GM21381 (cell line): ENCODE measurements around the gene KIAA1586.
A peak's percentile ranks its signal among the peaks of the same experiment; 100 is the strongest.
"Not testable (repeated sequence)": the region's sequence is repeated elsewhere in the genome, so short reads cannot be mapped to it uniquely, and the experiment has no call there.

Source experiments
- ATAC-seq: cut with Tn5 transposase; IDR thresholded peaks from one replicate; pipeline ENCODE4 v1.9.1; 2021; ENCODE audit warnings: mild to moderate bottlenecking, moderate library complexity; ENCODE audit not compliant: unreplicated experiment

The KIAA1586 gene

DNA sequence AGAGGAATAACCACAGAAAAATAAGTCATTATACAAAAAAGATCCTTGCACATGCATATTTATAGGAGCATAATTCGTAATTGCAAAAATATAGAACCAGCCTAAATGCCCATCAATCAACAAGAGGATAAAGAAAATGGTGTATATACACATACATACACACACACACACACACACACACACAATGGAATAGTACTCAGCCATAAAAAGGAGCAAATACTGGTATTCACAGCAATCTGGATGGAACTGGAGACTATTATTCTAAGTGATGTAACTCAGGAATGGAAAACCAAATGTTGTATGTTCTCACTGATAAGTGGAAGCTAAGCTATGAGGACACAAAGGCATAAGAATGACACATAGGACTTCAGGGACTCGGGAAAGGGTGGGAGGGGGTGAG is 1.9 kb upstream of the KIAA1586 start:
- ATAC-seq, result no peak

DNA sequence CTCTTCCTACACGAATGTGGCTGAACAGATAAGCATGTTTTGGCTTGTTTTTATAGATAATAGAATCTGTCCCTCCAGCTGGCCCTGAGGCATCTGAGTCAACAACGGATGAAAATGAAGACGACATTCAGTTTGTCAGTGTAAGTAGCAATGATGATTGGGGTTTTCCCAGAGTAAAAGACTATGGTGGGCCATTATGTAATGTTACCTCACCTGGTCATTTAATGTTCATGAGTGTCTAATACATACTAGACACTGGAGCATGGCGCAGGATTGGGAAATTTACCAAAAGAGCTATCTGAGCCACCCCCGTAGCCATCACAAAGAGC is 728 bp downstream of the KIAA1586 start:
- ATAC-seq, result peak; percentile 17

- ATAC-seq, result not testable (repeated sequence)
These were observed 1.4 kb downstream of the KIAA1586 start for GRCh38 chr6:57047859-57048258.

DNA sequence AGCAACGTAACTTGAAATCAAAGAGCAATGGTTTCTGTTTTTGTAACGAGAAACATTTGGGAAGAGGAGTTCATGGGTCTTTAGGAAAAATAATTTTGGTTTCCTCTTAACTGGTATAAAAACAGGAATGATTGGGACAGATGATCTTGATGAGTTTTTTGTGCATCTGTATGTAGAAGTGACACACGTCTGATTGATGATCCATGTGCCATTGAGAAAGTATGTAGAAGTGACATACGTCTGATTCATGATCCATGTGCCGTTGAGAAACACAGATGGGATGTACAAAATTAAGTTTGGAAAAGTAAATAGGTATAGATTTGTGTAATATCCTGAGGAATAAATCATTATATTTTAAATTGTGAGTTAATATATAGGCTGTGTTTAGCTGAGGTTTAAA is 2.1 kb downstream of the KIAA1586 start:
- no peak for ATAC-seq

GRCh38 chr6:57063847-57064246 is 17.4 kb downstream of the KIAA1586 start:
- ATAC-seq, result no peak

DNA sequence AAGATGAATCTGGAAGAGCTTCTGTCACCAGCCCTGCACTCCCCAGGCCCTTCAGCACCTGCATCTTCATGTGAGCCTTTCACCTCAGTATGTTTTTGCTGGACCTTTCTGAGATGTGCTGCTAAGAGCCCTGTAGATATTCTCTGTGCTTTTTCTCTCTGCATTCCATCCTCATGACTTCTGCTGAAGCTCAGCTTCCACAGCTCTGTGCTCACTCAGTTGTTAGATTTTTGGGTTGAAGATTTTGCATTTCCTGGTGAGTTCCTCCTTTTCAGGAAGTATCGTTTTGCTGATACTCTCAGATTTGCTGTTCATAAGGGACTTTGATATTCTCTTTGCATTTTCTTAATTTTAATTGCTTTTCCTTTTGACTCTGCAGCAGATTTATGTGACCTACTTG is 18.3 kb downstream of the KIAA1586 start:
- ATAC-seq, result no peak

GRCh38 chr6:57068061-57068460 is 21.6 kb downstream of the KIAA1586 start:
- no peak for ATAC-seq

GRCh38 chr6:57069228-57069627 is 22.7 kb downstream of the KIAA1586 start:
- ATAC-seq, result no peak

DNA sequence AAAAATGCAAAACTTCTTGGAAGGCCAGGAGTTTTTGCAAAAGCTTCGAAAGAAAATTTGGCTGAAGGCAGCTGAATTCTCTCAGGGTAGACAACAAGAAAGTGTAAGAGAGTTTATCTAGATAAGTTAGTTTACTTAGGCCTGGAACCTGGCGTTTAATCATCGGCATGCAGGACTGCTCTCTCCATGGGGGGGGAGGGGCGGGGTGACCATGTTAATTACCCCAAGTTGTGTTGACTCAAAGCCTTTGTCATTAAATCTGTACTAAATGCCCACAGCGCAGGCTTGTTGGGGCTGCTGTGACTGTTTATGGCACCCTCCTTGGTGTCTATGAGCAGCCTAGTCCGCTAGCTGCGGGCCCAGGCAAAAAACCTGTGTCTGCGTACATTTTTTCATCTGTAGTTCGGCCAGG is 23.4 kb downstream of the KIAA1586 start:
- no peak for ATAC-seq

DNA sequence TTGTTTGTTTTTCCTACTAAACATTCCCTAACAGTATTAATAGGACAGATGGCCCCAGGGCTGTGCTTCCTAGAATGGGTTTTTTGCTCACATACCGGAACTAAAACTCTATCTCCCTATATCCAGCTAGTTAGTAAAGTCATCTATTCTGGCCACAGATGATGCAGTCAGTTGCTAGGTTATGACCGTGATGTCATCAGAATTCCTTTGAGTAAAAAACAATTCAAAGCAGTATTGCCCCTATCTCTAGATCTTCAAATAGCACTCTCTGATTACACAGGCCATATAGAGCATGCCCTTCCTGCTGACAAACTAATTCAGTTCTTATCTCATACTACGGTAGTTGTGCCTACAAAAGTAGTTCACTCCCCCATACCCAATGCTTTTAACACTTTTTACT is 25.6 kb downstream of the KIAA1586 start:
- ATAC-seq, result no peak

GRCh38 chr6:57074383-57074782 is 27.9 kb downstream of the KIAA1586 start:
- no peak for ATAC-seq

DNA sequence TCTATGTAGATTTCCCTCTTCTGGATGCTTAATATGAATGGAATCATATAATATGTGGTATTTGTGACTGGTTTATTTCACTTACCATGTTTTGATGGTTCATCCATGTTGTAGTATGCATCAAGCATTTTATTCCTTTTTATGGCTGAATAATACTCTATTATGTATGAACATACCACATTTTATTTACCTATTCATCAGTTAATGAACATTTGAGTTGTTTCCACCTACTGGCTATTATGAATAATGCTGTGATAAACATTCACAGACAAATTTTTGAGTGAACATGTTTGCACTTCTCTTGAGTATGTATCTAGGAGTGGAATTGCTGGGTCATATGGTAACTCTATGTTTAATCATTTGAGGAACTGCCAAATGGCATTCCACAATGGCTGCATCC is 28.6 kb downstream of the KIAA1586 start:
- no peak for ATAC-seq

DNA sequence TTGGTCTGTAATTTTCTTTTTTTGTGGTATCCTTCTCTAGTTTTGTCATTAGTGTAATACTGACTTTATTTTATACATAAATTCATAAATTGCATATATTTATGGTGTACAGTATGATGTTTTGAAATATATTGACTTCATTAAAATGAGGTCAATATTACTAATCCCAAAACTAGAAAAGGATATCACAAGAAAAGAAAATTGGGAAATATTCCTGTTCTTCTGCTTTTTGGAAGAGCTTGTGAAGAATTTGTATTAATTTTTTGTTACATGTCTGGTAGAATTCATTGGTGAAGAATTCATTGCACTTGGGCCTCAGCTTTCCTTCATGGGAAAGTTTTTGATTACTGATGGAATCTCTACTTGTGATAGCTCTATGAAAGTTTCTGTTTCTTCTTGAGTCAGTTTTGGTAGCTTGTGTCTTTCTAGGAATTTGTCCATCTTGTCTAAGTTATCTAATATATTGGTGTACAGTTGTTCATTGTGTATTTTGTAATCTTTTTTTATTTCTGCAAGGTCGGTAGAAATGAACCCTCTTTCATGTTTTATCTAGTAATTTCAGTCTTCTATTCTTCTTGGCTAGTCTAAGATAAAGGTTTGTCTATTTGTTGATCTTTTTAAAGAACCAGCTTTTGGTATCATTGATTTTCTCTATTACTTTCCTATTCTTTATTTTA is 32.2 kb downstream of the KIAA1586 start:
- ATAC-seq, result no peak

- no peak for ATAC-seq
These were observed 39.0 kb downstream of the KIAA1586 start for GRCh38 chr6:57085471-57085870.

- no peak for ATAC-seq
These were observed 40.4 kb downstream of the KIAA1586 start for GRCh38 chr6:57086843-57087242.

DNA sequence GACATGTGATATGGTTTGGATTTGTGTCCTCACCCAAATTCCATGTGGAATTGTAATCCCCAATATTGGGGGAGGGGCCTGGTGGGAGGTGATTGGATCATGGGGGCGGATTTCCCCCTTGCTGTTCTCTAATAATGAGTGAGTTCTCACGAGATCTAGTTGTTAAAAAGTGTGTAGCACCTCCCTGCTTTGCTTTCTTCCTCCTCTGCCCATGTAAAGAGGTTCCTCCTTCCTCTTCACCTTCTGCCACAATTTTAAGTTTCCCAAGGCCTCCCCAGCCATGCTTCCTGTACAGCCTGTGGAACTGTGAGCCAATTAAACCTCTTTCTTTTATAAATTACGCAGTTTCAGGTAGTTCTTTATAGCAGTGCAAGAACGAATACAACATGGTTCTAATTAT is 41.4 kb downstream of the KIAA1586 start:
- ATAC-seq, result no peak

DNA sequence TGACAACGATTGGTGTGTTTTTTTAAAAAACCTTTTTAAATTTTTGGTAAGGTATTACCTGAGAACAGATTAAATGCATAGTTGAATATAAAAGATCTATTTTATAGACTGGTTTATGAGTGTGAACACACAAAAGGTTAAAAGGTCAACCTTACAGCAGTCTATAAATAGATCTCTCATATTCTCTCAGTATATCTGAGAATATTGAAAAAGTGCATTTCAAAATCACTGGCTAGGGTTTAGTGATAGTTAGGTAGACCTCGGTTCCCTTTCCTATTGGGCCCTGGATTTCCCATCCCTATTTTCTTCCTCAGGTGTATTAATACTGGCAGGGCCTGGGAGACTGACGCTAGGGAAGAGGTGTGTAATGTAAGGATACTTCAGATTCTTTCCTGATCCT is 42.8 kb downstream of the KIAA1586 start:
- no peak for ATAC-seq

- peak; percentile 95 for ATAC-seq
These were observed 43.4 kb downstream of the KIAA1586 start, which contains the start of gene ZNF451 for GRCh38 chr6:57089687-57090457. ZNF451 (plus strand) TSS chr6:57090188; CDS start chr6:57090254, 66 bp downstream.

- peak; percentile 4 for ATAC-seq
These were observed 44.1 kb downstream of the KIAA1586 start for GRCh38 chr6:57090458-57091067.

GRCh38 chr6:57091375-57091774 is 44.9 kb downstream of the KIAA1586 start:
- ATAC-seq, result not testable (repeated sequence)

DNA sequence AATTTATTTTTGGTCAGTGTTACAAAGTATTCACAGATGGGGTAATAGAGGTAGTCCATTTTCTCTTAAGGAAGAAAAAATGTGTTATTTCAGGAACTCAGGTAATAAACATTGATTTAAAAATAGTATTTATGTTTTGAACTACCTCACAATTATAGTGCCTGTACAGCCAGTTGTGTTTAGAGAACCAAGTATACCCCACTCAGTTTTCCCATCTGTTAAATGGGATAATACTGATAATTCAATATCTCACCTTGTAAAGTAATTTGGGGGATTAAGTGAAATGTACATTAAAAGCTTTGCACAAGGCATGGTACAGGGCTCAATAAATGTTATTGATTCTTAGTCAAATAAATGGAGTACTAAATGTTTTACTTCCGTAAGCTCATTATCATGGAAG is 48.2 kb downstream of the KIAA1586 start:
- no peak for ATAC-seq

- no peak for ATAC-seq
These were observed 51.1 kb downstream of the KIAA1586 start for GRCh38 chr6:57097596-57097995.
